GM20000 (cell line): Measurements from ENCODE around the gene ACYP2.
"Not testable (repeated sequence)": the region's sequence is repeated elsewhere in the genome, so short reads cannot be mapped to it uniquely, and the experiment has no call there.

Experiments
- DNase-seq: peaks from one replicate; pipeline ENCODE4 v3.0.0; 2012; ENCODE audit warnings: low spot score
- CTCF ChIP-seq: IDR thresholded peaks from 2 replicates; pipeline ENCODE4 v1.5.1; 2012; ENCODE audit warnings: mild to moderate bottlenecking, control low read depth; ENCODE audit errors: extremely low read depth, missing control alignments

The ACYP2 gene

GRCh38 chr2:54310961-54311360 is 195.5 kb downstream of the ACYP2 start:
- DNase-seq, result no peak
- TF ChIP-seq CTCF, result no peak

GRCh38 chr2:54313147-54313546 is 197.7 kb downstream of the ACYP2 start:
- no peak for TF ChIP-seq CTCF
- no peak for DNase-seq

- DNase-seq, result no peak
- no peak for TF ChIP-seq CTCF
These were observed 202.6 kb downstream of the ACYP2 start for GRCh38 chr2:54317973-54318372.

GRCh38 chr2:54318821-54319220 is 203.4 kb downstream of the ACYP2 start:
- no peak for DNase-seq

DNA sequence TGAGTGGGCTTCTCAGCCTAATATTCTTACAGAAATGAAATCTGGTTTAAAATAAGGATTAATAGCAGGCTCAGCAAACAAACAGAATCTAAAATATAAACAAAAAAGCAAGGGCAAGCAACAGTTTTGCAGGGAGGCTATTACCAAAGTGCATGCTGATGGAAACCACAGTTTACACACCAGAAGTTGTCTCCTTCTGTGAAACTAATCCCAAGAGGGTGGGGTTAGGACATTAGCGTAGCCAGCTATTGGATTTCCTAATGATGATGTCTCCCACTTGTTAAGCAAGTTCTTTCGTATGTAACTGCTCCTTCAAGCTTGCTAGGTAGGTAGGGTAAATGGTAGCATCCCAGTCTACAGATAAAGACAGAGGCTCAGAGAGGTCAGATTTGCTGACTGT is 205.6 kb downstream of the ACYP2 start:
- no peak for TF ChIP-seq CTCF
- DNase-seq, result no peak

More at GRCh38 chr2:54318821-54319220, 203.4 kb downstream of the ACYP2 start:
- TF ChIP-seq CTCF, result no peak

DNA sequence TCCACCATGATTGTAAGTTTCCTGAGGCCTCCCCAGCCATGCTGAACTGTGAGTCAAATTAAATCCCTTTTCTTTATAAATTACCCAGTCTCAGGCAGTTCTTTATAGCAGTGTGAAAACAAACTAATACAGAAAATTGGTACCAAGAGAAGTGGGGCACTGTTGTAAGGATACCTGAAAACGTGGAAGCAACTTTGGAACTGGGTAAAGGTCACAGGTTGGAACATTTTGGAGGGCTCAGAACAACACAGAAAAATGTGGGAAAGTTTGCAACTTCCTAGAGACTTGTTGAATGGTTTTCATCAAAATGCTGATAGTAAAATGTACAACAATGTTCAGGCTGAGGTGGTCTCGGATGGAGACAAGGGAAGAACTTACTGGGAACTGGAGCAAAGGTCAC is 209.1 kb downstream of the ACYP2 start:
- not testable (repeated sequence) for DNase-seq

DNA sequence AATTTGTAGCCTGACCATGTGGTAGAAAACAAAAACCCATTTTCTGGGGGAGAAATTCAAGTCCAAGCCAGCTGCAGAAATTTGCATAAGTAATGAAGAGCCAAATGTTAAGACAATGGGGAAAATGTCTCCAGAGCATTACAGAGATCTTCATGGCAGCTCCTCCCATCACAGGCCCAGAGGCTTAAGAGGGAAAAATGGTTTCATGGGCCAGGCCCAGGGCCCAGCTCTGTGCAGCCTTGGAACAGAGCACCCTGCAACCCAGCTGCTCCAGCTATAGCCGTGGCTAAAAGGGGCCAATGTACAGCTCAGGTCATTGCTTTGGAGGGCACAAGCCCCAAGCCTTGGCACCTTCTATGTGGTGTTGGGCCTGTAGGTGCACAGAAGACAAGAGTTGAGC is 209.7 kb downstream of the ACYP2 start:
- no peak for TF ChIP-seq CTCF
- no peak for DNase-seq

- no peak for TF ChIP-seq CTCF
These were observed 214.2 kb downstream of the ACYP2 start for GRCh38 chr2:54329482-54330161.

More at GRCh38 chr2:54329482-54330161, 214.2 kb downstream of the ACYP2 start:
- no peak for DNase-seq
